BJ (cell line): ENCODE results near the gene MAGEB4. TPM values are rescaled to one million over a fixed set of nuclear protein-coding genes. Genes with fewer than 3 reads are reported as not detected.
A peak's percentile ranks its signal among the peaks of the same experiment; 100 is the strongest.

Source experiments
- CTCF ChIA-PET: fragments of 350-600 bp; formaldehyde crosslinking; extraction: SDS; loops from one replicate; lab custom pipeline; 2021; ENCODE audit warnings: antibody characterized with exemption, inconsistent platforms; lab: Yijun Ruan, JAX
- POLR2A ChIA-PET: fragments of 300-600 bp; sonication (Branson Sonifier 250); formaldehyde crosslinking; extraction: SDS; loops from one replicate; lab custom pipeline; 2021; ENCODE audit warnings: antibody characterized with exemption; lab: Charles Lee
- DNase-seq: peaks from one replicate; pipeline ENCODE4 v3.0.0-alpha.2; 2011; ENCODE audit warnings: low read depth
- H3K27me3 ChIP-seq: 2 replicates; pipeline ENCODE4 v1.6.0; 2011; ENCODE audit warnings: low read length; ENCODE audit not compliant: control insufficient read depth, insufficient read depth
- H3K36me3 ChIP-seq: 2 replicates; pipeline ENCODE4 v1.5.1; 2011; ENCODE audit warnings: low read length; ENCODE audit not compliant: control insufficient read depth, insufficient read depth
- H3K4me3 ChIP-seq: 2 replicates; pipeline ENCODE4 v1.5.1; 2011; ENCODE audit warnings: low read depth, mild to moderate bottlenecking, control low read depth, low read length
- polyA plus RNA-seq: library from polyadenylated mRNA; depleted of rRNA; stranded (reverse); fragments of >200 nt; gene quantifications from 2 replicates; pipeline ENCODE4 v1.2.3, GENCODE V29; 2011
- TF ChIP-seq, protein P1 (sequence below): IDR thresholded peaks from 2 replicates; pipeline ENCODE4 v1.5.1; 2011; ENCODE audit warnings: low read depth, mild to moderate bottlenecking, control low read depth, inconsistent platforms, low read length, moderate library complexity; ENCODE audit not compliant: insufficient read depth

The MAGEB4 gene
- polyA plus RNA-seq, 1 experiment = not detected

DNA sequence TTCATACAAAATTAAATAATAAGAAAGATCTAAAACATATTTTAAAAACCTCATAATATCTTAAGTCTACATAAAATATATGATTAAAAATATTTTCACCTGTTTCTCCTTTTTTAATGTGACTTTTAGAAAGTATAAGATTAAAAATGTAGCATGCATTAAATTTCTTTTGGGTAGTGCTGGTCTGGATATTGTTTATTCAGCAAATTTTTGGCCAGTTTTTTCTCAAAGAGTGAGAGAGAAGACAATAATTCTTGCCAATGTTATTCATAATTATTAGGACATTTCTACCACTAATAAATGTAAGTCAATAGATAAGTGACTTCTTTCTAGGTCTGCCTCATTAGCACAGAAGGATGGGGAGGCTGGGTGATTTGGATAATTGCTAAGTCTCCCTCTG lies 19.2 kb downstream of the MAGEB4 start:
- TF ChIP-seq, protein P1, sequence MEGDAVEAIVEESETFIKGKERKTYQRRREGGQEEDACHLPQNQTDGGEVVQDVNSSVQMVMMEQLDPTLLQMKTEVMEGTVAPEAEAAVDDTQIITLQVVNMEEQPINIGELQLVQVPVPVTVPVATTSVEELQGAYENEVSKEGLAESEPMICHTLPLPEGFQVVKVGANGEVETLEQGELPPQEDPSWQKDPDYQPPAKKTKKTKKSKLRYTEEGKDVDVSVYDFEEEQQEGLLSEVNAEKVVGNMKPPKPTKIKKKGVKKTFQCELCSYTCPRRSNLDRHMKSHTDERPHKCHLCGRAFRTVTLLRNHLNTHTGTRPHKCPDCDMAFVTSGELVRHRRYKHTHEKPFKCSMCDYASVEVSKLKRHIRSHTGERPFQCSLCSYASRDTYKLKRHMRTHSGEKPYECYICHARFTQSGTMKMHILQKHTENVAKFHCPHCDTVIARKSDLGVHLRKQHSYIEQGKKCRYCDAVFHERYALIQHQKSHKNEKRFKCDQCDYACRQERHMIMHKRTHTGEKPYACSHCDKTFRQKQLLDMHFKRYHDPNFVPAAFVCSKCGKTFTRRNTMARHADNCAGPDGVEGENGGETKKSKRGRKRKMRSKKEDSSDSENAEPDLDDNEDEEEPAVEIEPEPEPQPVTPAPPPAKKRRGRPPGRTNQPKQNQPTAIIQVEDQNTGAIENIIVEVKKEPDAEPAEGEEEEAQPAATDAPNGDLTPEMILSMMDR = no peak
- DNase-seq = no peak
- Histone ChIP-seq H3K36me3 (no peaks in the 10 kb centered on the region), H3K4me3 (no peak overlapping the region), H3K27me3 (no peaks in the 10 kb centered on the region)
- CTCF ChIA-PET = no interaction called here
- POLR2A ChIA-PET = no interaction called here

DNA sequence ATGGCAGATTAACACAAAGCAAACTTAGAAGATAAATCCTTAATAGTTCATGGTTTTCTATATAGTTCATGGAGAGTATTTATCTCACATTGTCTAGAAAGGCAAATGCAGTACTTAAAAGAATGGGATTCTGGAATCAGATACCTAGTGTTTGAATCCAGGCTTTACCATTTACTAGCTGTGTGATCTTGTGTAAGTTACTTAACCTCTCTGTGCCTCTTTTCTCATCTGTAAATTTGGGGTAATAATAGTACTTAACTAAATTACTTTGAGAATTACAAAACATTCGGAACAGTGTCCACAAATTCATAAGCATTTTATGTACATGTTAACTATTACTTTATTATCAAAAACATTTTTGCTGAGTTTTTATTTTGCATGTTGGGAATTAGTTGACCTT lies 21.0 kb downstream of the MAGEB4 start:
- Histone ChIP-seq H3K4me3 (no peak overlapping the region), H3K36me3 (no peaks in the 10 kb centered on the region), H3K27me3 (no peaks in the 10 kb centered on the region)
- ChIA-PET POLR2A (no interaction called here), CTCF (no interaction called here)
- TF ChIP-seq, protein P1 = no peak
- DNase-seq = no peak

- ChIA-PET POLR2A (no interaction called here), CTCF (no interaction called here)
- TF ChIP-seq, protein P1 = no peak
- Histone ChIP-seq H3K27me3 (no peaks in the 10 kb centered on the region), H3K36me3 (no peaks in the 10 kb centered on the region), H3K4me3 (no peak overlapping the region)
- DNase-seq = no peak
These were observed 28.8 kb downstream of the MAGEB4 start for GRCh38 chrX:30270639-30271038.

GRCh38 chrX:30275498-30275897 lies 33.7 kb downstream of the MAGEB4 start:
- ChIA-PET CTCF (no interaction called here), POLR2A (no interaction called here)
- no peaks in the 10 kb centered on the region for H3K27me3 ChIP-seq
- H3K4me3 ChIP-seq = no peak overlapping the region
- DNase-seq = no peak
- H3K36me3 ChIP-seq = no peaks in the 10 kb centered on the region
- TF ChIP-seq, protein P1 = peak; percentile 32

GRCh38 chrX:30278365-30278764 lies 36.6 kb downstream of the MAGEB4 start:
- ChIA-PET POLR2A (no interaction called here), CTCF (interaction anchor here (1.6 kb wide), 1 partner anchor 235 kb away, joined by 4 read pairs; no protein-coding TSS in a partner anchor)
- no peak for DNase-seq
- H3K27me3 ChIP-seq = no peaks in the 10 kb centered on the region
- H3K4me3 ChIP-seq = no peak overlapping the region
- H3K36me3 ChIP-seq = no peaks in the 10 kb centered on the region
- TF ChIP-seq, protein P1 = no peak
